Tongue (tissue), 2 donors: ENCODE data around the gene POLD2. TPM values are rescaled to one million over a fixed set of nuclear protein-coding genes. Genes with fewer than 3 reads are reported as not detected.

Experiments
- DNase-seq: peaks from one replicate; pipeline ENCODE4 v3.0.0-alpha.2; 2015
- total RNA-seq: library from RNA; depleted of rRNA; stranded (reverse); fragments of >200 nt; gene quantifications from one replicate; pipeline ENCODE4 v1.2.3, GENCODE V29; 2014

POLD2 gene
- total RNA-seq, 1 donor from 2014 or later: 62.7 TPM

GRCh38 chr7:44152971-44153947 lies 29.9 kb upstream of the POLD2 start:
- no peak for DNase-seq

DNA sequence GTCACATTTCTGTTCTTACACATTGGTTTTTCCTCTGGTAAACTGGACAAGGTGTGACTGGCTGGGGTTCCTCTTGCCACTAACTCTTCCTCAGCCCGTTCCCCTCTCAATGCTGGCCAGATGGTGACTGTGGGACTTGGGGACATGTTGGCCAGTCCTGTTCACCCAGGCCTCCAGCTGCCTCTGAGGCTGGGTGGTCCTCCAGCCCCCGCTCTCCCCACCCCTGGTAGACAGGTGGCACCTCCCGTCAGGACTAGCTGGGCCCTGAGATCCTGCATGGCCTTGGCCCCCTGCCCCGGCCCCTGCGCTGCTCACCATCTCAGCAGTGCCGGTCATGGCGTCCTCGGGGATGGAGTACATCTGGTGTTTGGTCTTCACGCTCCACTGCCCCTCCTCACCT lies 28.6 kb upstream of the POLD2 start:
- DNase-seq: no peak

- DNase-seq: peak; percentile 33
These were observed 27.9 kb upstream of the POLD2 start for GRCh38 chr7:44150966-44151941.

DNA sequence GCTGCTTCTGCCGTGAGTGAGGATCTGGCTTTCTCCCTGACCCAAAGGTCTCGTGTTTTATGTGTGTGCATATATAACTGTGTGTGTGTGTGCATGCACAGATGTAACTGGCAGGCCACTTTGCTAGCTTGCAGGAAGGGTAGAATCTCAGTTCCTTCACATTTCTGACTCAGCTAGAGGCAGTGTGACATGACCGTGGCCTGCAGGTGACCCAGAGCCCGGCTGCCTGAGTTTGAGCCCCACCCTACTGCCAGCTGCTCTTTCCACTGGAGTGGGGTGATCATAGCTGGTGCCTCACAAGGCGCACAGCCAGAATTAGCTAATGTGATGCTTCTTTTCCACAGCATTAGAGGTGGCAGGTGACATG lies 27.1 kb upstream of the POLD2 start:
- peak; percentile 77 for DNase-seq

DNA sequence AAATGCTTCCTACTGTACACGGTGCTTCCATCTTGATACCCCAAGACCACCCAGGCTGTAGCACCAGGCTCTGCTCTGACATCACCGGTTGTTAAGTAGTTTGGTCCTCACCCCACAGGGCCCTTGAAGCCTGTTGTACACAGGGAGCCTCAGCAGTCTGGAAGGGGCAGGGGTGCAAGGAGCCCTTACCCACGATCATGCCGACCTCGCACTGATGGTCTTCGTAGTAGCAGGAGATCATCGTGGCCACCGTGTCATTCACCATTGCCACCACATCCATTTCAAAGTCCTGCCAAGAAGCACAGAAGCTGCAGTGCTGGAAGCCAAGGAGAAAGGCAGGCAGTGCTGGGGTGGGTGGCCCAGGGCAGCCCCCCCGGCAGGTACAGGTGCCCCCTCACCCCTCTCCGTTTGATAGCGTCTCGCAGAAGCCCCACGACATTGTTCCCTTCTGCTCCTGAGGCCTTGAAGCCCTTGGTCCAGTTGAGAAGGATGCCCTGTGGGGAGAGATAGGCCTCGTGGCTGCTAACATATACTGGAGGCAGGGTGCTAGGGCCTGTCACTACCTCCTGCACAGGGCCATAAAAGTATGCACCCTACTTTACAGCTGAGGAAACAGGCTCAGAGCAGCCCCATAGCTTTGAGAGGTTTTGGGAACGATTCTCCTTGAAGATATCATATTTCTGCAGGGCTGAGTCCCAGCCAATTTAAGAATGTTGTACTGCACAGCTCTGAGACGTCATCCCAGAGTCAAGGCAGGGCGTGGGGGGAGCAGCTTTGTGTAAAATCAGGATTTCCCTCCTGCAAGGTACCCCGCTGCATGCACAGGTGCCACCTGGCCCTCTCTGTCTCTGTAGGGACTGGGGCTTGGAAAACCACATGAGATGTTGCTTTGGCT lies 26.5 kb upstream of the POLD2 start:
- DNase-seq: peak; percentile 82

- DNase-seq: no peak
These were observed 25.7 kb upstream of the POLD2 start for GRCh38 chr7:44148961-44149536.

DNA sequence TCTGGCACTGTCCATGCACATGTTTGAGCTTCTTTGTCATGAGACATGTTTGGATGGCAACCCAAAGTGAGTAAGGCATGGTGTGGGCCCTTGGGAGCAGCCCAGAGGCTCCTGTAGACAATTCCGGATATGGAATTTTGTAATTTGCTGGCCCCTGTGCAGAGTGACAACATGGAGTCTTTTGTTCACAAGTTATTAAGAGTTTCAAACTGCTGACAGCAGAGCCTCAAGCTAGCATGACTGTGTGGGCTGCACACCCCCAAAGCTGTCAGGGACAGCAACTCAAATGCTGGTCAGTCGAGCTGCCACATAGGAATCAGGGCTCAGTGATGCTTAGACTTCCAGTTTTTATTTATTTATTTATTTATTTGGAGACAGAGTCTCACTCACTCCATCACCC lies 24.8 kb upstream of the POLD2 start:
- DNase-seq: no peak

DNA sequence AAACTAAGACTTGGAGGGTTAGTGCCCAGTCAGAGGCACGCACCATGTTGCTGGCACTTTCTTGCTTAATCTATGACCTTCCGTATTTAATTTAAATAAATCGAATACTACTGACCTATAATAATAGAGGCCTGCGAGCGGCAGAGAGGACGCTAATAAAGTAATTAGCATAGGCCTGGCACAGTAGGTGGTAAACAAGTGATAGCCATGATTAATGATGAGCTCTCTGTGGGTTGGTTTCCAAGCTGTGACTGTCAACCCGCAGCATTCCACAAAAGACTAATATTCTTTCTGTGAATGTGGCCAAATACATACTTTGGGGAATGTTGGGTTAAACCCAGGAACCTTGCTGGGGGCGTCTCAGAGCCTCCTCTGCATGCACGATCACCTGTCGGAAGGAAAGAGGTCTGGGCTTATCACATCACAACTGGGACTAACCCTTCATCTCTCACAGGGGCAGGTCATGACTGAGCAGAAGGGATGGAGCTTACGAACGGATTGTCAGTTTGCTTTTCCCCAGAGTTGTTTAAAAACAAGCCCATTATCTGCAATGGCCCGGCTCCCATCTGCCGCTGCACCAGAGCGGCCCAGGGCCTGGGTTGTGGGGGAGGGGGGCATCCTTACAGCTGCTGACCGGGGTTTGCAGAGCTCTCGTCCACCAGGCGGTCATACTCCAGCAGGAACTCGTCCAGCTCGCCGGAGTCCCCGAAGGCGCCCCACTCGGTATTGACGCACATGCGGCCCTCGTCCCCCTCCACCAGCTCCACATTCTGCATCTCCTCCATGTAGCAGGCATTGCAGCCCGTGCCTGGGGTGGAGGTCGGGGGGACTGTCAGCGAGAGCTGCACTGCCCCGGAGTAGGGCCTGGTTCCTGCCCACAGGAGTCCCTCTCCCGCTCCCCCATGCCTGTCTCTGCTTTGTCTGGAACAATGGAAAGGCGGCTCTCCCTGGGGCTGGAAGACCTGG lies 24.0 kb upstream of the POLD2 start:
- peak; percentile 73 for DNase-seq

DNA sequence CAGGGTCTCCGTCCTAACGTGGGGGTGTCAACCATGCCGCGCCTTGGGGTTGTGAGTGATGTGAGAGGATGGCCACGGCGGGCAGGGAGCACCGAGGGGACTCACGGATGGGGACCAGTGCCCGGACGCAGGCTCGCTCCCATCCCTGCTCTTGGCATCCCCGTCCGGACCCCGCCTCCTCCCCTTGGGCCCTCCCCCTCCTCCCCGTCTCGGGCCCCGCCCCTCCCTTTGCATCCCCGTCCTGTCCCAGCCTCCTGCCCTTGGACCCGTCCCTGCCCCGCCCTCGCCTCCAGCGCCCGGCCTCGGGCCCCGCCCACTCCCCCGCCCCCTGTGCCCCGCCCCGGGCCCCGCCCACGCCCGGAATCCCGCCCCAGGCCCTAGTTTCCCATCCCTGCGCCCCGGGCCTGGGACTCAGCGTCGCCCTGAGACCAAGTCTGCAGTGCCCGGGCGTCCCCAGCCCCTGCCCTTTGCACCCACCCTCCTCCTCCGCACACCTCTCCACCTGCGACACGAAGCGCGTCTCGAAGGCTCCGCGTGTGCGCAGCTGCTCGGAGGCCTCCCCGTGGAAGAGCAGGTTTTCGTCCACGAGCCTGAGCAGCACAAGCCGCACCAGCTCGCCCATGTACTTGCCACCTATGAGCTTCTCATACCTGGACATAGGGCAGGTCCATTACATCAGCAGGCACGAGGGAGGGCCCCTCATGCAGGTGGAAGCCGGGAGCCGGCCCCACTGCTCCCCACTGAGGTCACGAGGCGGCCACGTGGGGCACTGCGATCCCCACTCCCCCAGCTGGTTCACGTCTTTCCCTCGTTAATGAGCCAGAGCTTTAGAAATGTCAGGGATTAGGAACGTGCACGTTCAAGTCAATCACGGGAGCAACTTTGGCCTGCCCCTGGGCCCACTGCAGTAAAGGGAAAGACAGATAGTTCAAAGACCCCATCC lies 22.9 kb upstream of the POLD2 start:
- peak; percentile 88 for DNase-seq

GRCh38 chr7:44145479-44145968 lies 22.2 kb upstream of the POLD2 start:
- DNase-seq: peak; percentile 69

- no peak for DNase-seq
These were observed 21.7 kb upstream of the POLD2 start for GRCh38 chr7:44144968-44145478.

- no peak for DNase-seq
These were observed 21.1 kb upstream of the POLD2 start for GRCh38 chr7:44144426-44144967.

GRCh38 chr7:44143646-44144250 lies 20.4 kb upstream of the POLD2 start:
- DNase-seq: peak; percentile 86

DNA sequence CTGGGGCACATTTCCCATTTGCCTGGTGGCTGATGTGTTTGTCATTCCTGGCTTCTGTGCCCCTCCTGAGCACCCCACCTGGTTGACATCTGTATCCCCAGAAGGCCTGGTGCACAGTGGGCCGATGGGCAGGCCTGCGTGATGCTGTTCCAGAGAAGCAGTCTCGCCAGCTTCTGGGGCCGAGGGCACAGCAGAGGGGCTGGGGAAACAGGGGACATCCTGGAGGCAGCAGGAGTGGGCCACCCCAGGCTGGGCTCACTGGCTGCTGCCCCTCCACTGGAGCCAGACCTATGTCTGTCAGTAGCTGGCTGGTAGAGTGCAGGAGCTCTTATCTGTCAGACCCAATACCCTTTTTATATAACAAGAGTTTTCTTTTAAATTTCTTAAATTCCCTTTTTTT lies 18.7 kb upstream of the POLD2 start:
- DNase-seq: no peak

- no peak for DNase-seq
These were observed 18.0 kb upstream of the POLD2 start, which contains the start of gene MYL7 for GRCh38 chr7:44141221-44141850. Gene MYL7 (minus strand): TSS chr7:44141332. CDS start chr7:44141305, 27 bp downstream.

GRCh38 chr7:44140341-44140740 lies 17.0 kb upstream of the POLD2 start:
- DNase-seq: no peak
